HFF-Myc (cell line): ENCODE measurements around the gene PVALEF.

Experiments
- DNase-seq: peaks from one replicate; pipeline ENCODE4 v3.0.0-alpha.2; 2011; ENCODE audit warnings: low read depth; ENCODE audit errors: extremely low read depth
- H3K4me3 ChIP-seq: replicated peaks from 2 replicates; pipeline ENCODE4 v1.5.1; 2011; ENCODE audit warnings: low read depth, mild to moderate bottlenecking, control low read depth, low read length
- TF ChIP-seq, protein P1 (sequence below): IDR thresholded peaks from 2 replicates; pipeline ENCODE4 v1.5.1; 2012; ENCODE audit warnings: mild to moderate bottlenecking, low read depth, low read length, control low read depth; ENCODE audit errors: missing control alignments

The PVALEF gene

DNA sequence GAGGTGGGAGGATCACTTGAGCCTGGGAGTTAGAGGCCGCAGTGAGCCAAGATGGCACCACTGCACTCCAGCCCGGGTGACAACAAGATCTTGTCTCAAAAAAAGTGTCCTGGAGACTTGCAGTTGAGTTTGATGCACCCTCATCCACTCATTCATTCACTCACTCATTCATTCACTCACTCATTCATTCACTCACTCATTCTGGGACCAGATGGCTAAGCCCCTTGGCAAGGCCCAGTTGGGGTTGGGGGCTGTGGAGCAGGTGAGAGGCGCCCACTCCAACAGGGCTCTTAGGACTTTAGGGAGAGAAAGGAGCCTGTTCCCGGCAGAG lies 1.9 kb downstream of the PVALEF start:
- TF ChIP-seq, protein P1, sequence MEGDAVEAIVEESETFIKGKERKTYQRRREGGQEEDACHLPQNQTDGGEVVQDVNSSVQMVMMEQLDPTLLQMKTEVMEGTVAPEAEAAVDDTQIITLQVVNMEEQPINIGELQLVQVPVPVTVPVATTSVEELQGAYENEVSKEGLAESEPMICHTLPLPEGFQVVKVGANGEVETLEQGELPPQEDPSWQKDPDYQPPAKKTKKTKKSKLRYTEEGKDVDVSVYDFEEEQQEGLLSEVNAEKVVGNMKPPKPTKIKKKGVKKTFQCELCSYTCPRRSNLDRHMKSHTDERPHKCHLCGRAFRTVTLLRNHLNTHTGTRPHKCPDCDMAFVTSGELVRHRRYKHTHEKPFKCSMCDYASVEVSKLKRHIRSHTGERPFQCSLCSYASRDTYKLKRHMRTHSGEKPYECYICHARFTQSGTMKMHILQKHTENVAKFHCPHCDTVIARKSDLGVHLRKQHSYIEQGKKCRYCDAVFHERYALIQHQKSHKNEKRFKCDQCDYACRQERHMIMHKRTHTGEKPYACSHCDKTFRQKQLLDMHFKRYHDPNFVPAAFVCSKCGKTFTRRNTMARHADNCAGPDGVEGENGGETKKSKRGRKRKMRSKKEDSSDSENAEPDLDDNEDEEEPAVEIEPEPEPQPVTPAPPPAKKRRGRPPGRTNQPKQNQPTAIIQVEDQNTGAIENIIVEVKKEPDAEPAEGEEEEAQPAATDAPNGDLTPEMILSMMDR = no peak
- no peak overlapping the region for H3K4me3 ChIP-seq
- DNase-seq = no peak

DNA sequence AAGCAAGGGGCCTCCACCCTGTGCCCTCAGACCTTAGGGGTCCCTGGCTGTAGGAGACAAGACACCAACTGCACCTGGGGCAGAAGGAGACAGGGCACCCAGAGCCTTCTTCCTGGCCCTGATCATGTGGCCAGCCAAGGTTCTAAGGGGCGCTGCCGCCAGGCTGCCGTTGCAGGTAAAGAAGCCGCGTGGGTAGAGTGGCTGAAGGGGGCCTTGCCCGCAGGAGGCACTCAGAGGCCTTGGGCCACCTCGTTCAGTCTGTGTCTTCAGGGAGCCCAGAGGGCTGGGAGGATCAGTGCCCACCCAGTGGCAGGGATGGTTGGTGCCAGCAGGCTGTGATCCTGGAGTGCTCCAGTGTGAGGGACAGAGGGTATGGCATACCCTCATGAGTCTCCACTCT lies 2.3 kb downstream of the PVALEF start:
- DNase-seq = no peak
- TF ChIP-seq, protein P1 = no peak
- no peak overlapping the region for H3K4me3 ChIP-seq

DNA sequence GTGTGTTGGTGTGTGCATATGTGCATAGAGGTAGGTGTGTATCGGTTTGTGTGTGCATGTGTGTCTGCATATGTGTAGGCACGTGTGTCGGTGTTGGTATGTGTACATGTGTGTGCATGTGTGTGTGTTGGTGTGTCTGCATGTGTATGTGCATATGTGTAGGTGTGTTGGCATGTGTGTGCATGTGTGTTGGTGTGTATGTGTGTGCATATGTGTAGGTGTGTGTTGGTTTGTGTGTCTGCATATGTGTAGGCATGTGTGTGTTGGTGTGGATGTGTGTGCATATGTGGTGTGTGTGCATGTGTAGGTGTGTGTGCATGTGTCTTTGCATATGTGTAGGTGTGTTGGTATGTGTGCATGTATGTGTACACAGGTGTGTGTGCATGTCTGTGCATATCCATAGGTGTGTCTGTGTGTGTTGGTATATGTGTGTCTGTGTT lies 4.6 kb downstream of the PVALEF start:
- no peak for DNase-seq
- TF ChIP-seq, protein P1 = no peak
- no peak overlapping the region for H3K4me3 ChIP-seq

DNA sequence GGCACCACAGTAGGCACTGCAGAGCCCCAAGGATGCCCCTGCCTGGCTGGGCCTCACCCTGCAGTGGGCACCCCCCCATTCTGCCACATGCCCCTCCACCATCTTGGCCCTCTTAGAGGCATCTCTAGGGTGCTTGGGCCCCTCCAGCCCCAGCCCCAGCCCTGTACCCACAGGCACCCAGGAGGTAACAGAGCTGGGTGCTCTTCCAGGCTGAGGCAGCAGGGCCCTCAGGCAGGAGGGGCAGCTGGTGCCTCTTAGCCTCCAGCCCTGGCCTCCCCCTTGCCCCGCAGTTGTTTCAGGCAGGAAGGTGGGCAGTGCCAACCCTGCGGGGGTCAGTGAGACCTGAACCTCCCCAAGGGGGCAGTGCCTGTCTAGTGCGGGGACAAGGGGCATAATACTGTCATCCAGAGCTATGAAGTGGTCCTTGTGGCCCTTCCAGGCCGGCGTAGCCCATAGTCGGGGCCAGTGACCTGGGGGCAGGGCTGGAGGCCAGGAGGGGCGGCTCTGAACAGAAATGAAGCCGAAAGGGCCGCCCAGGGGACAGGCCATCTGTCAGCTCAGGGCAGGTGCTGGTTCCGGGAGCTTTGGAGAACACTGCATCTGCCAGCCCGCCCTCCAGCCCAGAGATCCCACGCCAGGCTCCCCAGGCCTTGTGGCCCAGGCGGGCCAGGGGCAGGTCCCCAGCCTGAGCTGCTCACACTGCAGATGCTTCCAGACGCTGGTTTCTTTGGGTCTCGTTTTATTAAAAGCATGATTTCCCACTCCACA lies 5.6 kb downstream of the PVALEF start:
- no peak for DNase-seq
- TF ChIP-seq, protein P1 = no peak
- no peak overlapping the region for H3K4me3 ChIP-seq

DNA sequence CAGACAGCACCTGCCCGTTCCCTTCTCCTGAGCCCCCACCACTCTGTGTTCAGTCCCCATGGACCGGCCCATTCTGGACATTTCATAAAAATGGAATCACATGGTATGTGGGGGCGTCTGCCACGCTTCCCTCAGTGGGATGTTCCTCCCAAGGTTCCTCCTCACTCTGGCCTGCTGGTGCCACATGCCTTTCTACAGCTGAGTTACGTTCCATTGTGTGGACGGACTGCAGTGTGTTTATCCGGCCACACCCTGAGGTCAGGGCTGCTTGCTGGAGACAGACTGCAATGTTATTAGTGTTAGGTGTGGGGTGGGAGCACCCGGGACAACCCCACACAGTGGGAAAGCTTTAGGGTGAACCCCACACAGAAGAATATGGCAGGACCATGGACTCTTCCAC lies 6.6 kb downstream of the PVALEF start:
- no peak for DNase-seq
- H3K4me3 ChIP-seq = no peak overlapping the region
- TF ChIP-seq, protein P1 = no peak

DNA sequence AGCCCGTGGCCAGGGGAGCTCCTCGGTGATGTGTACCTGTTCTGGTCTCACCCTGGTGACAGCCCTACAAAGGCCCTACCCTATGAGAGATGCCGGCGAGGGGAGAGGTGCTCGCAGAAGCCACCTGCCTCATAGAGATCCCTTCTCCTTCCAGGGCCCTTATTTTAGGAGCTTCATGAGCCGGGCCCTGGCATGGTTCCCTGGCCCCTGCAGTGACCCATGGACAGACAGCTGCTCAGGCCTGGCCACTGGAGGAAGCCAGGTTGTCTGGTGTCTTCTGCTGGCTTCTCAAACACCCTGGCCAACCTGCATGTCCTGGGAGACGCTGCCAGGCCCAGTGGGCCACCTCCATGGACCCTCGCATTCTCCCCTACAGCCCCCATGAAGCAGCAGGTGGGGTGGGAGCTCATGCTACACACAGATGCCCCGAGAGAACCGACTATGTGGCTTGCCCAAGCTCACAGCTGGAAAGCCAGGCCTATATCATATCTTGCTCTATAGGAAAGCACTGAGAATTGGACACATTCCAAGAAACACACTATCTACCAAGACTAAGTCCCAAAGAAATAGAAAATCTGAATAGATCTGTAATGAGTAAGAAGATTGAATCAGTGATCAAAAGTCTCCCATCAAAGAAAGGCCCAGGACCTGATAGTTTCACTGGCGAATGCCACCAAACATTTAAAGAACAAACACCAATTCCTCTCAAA lies 7.9 kb downstream of the PVALEF start:
- no peak for DNase-seq
- no peak overlapping the region for H3K4me3 ChIP-seq
- TF ChIP-seq, protein P1 = no peak
